OCI-LY1 (cell line): ENCODE data around the gene ETV1.
A peak's percentile ranks its signal among the peaks of the same experiment; 100 is the strongest.

ENCODE experiments used
- H2AFZ ChIP-seq: fragments of 200-600 bp; sonication (generic), shearing (Covaris generic); 2 replicates; pipeline ENCODE4 v1.6.0; 2014; ENCODE audit warnings: antibody characterized with exemption, mild to moderate bottlenecking, low read length
- H3F3A ChIP-seq: fragments of 200-600 bp; sonication (generic), shearing (Covaris generic); 2 replicates; pipeline ENCODE4 v1.6.0; 2014; ENCODE audit warnings: mild to moderate bottlenecking, antibody characterized with exemption, low read length, moderate library complexity; ENCODE audit not compliant: insufficient read depth
- H3K27ac ChIP-seq: fragments of 200-600 bp; sonication (generic); 2 replicates; pipeline ENCODE4 v1.5.1; 2014; ENCODE audit warnings: low read length, mixed run types, mild to moderate bottlenecking, low read depth; ENCODE audit not compliant: poor library complexity, severe bottlenecking
- H3K27me3 ChIP-seq: fragments of 200-600 bp; sonication (generic); 2 replicates; pipeline ENCODE4 v1.6.0; 2014; ENCODE audit warnings: antibody characterized with exemption, mild to moderate bottlenecking, low read length, moderate library complexity; ENCODE audit not compliant: insufficient read depth
- H3K36me3 ChIP-seq: fragments of 200-600 bp; sonication (generic); 2 replicates; pipeline ENCODE4 v1.6.1; 2014; ENCODE audit warnings: mild to moderate bottlenecking, antibody characterized with exemption, low read length, moderate library complexity, mixed read lengths; ENCODE audit not compliant: insufficient read depth
- H3K4me1 ChIP-seq: fragments of 200-600 bp; sonication (generic); 2 replicates; pipeline ENCODE4 v1.5.1; 2014; ENCODE audit warnings: mild to moderate bottlenecking, low read length, moderate library complexity; ENCODE audit not compliant: insufficient read depth, severe bottlenecking
- H3K4me2 ChIP-seq: fragments of 200-600 bp; sonication (generic), shearing (Covaris generic); 2 replicates; pipeline ENCODE4 v1.6.1; 2014; ENCODE audit warnings: low read length
- H3K4me3 ChIP-seq: fragments of 200-600 bp; sonication (generic); 2 replicates; pipeline ENCODE4 v1.5.1; 2014; ENCODE audit warnings: low read length, low read depth, mild to moderate bottlenecking, mixed read lengths; ENCODE audit not compliant: poor library complexity, severe bottlenecking
- H3K79me2 ChIP-seq: fragments of 200-600 bp; shearing (Covaris generic); 2 replicates; pipeline ENCODE4 v1.6.1; 2016; ENCODE audit warnings: mixed run types, low read length, mixed read lengths; ENCODE audit not compliant: insufficient read depth
- H3K9ac ChIP-seq: fragments of 200-600 bp; sonication (generic), shearing (Covaris generic); 2 replicates; pipeline ENCODE4 v1.6.1; 2014; ENCODE audit warnings: mild to moderate bottlenecking, low read length, mixed read lengths
- H3K9me2 ChIP-seq: fragments of 200-600 bp; sonication (generic), shearing (Covaris generic); 2 replicates; pipeline ENCODE4 v1.6.1; 2014; ENCODE audit warnings: low read depth, mild to moderate bottlenecking, low read length, mixed read lengths
- H3K9me3 ChIP-seq: fragments of 200-600 bp; shearing (Covaris generic); 2 replicates; pipeline ENCODE4 v1.6.1; 2014; ENCODE audit warnings: low read length, mixed read lengths
- H4K20me1 ChIP-seq: fragments of 200-600 bp; sonication (generic), shearing (Covaris generic); 2 replicates; pipeline ENCODE4 v1.6.0; 2016; ENCODE audit warnings: mild to moderate bottlenecking, low read length; ENCODE audit not compliant: insufficient read depth
- CTCF ChIP-seq: fragments of 200-600 bp; sonication (generic), shearing (Covaris generic); IDR thresholded peaks from 2 replicates; pipeline ENCODE4 v1.5.1; 2017; ENCODE audit warnings: mild to moderate bottlenecking, antibody characterized with exemption, low read length, moderate library complexity, mixed read lengths
- EZH2 ChIP-seq: fragments of 200-600 bp; sonication (generic), shearing (Covaris generic); IDR thresholded peaks from 2 replicates; pipeline ENCODE4 v1.8.0; 2017; ENCODE audit warnings: borderline replicate concordance, mixed run types, mild to moderate bottlenecking, antibody characterized with exemption, low read length, moderate library complexity, mixed read lengths

The ETV1 gene

DNA sequence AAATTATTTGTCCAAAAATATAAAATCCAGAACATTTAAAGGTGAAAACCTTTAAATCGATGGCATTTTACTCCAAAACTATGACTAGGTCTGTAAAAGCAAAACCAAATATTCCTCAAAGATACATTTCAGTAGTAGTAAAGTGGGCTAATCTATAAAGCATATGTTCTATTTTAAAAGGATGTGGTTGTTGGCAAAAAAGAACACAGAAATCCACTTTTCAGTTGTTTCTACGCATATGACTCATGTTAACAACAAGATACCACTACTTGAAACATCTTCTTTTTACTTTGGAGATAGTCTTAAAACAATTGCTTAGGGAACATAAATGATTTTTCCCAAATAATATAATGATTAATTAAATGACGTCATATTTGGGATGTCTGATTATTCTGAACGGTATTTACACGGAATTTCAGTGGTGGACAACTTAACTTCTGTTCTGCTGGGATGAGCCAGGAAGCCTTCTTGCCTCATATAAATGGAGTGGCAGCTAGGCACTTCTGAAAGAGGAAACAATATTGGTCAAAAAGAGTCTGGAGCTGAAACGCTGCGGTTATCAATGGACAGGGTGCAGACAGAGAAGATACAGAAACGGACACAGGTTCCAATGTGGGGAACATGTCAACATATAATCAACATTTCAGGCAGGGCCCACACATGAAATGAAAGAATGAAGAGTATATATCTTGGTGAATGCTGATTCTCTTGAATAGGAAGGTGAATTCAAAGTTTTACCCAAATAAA lies 78.5 kb downstream of the ETV1 start:
- Histone ChIP-seq H3K36me3 (no peaks in the 10 kb centered on the region), H4K20me1 (no peaks in the 10 kb centered on the region), H3K4me1 (peaks cover 55% of the 10 kb centered on the region), H2AFZ (peak overlapping the region; percentile 46; the same call in 1 of the 2 replicates), H3K4me2 (no peak overlapping the region; the same call in 1 of the 2 replicates), H3K4me3 (no peak overlapping the region), H3F3A (no peaks in the 10 kb centered on the region), H3K9me2 (no peaks in the 10 kb centered on the region), H3K27me3 (no peaks in the 10 kb centered on the region), H3K9me3 (no peaks in the 10 kb centered on the region), H3K9ac (no peak overlapping the region), H3K79me2 (no peaks in the 10 kb centered on the region), H3K27ac (peak overlapping the region; percentile 43)
- TF ChIP-seq CTCF (no peak), EZH2 (no peak)

DNA sequence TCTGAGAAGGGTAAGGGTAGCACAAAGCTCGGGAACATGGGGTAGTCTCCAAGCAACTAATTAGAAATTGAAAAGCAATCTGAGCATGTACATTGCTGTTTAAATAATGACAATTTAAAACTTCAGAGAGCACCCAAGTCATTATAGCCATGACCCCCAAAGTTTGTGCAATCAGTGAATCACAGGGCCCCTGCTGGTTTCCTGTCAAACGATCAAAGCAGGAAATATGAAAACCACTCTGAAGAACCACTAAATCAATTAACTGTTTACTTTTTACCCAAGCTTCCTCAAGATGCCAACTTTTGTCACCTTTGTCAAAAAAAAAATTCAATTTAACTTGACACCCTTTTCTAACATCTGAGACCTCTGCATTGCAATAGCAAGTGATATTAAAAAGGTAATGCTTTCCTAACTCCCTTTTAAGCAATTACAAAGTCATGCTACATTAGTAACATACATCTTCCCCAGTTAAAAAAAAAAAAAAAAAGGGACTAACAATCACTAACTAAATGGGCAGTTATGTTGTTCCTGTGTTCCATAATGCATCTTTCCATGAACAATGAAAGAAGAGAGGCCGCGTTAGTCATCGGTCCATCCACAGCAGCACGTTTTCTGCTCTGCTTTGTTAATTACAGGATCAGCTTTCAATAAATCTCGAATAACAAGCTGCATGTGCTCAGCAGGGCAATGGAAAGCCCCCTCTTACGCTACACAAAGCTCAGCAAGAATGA lies 80.6 kb downstream of the ETV1 start:
- Histone ChIP-seq H2AFZ (peak overlapping the region; percentile 61; the same call in 1 of the 2 replicates), H3K9me3 (no peaks in the 10 kb centered on the region), H3K4me1 (peaks cover 71% of the 10 kb centered on the region), H4K20me1 (no peaks in the 10 kb centered on the region), H3K9me2 (no peaks in the 10 kb centered on the region), H3F3A (no peaks in the 10 kb centered on the region), H3K27ac (peak overlapping the region; percentile 8), H3K79me2 (no peaks in the 10 kb centered on the region), H3K36me3 (no peaks in the 10 kb centered on the region), H3K4me3 (no peak overlapping the region), H3K9ac (no peak overlapping the region), H3K4me2 (peak overlapping the region; percentile 10; the same call in 1 of the 2 replicates), H3K27me3 (no peaks in the 10 kb centered on the region)
- no peak for TF ChIP-seq EZH2
- no peak for TF ChIP-seq CTCF

- H3F3A ChIP-seq: no peaks in the 10 kb centered on the region
- H3K79me2 ChIP-seq: no peaks in the 10 kb centered on the region
- H3K4me3 ChIP-seq: no peak overlapping the region
- H3K4me2 ChIP-seq: no peak overlapping the region
- peaks cover 71% of the 10 kb centered on the region for H3K4me1 ChIP-seq
- no peaks in the 10 kb centered on the region for H3K9me2 ChIP-seq
- no peaks in the 10 kb centered on the region for H3K36me3 ChIP-seq
- no peaks in the 10 kb centered on the region for H4K20me1 ChIP-seq
- TF ChIP-seq EZH2 (no peak), CTCF (no peak)
- H2AFZ ChIP-seq: no peak overlapping the region
- no peak overlapping the region for H3K9ac ChIP-seq
- H3K27ac ChIP-seq: no peak overlapping the region
- H3K9me3 ChIP-seq: no peaks in the 10 kb centered on the region
- H3K27me3 ChIP-seq: no peaks in the 10 kb centered on the region
These were observed 81.6 kb downstream of the ETV1 start for GRCh38 chr7:13907831-13908230.
